Stimulated activated CD4-positive, alpha-beta T cell treated with anti-CD3 and anti-CD28 coated beads, Interleukin-15, amount 100 ng/mL, for 48 hours (primary cell): ENCODE data around the gene FILIP1.

Source experiments
- DNase-seq, 2 donors: peaks; one replicate each; pipeline ENCODE4 v3.0.0-alpha.2; 2020; ENCODE audit warnings: low read depth in 2 of 2

FILIP1 gene

DNA sequence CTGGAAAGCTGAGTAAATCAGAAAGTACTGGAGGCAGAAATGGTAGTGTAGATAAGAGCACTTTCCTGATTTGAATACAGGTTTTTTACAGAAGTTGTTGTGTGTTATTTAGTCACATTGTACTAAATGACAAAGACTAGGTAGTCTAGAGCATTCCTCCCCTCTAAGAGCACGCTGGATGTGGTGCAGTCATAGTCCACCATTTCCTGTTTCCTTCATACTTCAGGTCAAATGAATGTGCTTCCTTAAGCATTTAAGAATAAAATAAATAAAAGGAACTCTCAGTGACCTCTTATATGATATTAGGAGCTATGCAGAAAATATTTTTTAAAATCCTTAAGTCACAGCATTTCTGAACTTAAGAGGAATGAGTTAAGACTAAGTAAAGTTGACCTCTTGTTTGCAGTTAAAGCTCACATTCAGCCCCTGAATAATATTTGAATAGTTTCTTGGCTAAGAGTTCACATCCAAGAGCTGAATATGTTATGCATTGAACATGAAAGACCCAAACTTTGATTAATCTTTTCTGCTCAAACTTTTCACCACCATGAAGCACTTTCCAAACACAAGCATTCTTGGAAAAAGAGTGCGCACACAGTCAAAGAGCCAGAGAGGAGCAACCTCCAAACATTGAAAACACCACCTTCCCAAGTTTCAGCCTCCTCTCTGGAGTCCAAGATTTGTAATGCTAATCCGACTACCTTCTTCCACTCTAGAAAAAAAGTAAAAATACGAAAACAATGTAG, 155.6 kb downstream of the FILIP1 start:
- no peak for DNase-seq

DNA sequence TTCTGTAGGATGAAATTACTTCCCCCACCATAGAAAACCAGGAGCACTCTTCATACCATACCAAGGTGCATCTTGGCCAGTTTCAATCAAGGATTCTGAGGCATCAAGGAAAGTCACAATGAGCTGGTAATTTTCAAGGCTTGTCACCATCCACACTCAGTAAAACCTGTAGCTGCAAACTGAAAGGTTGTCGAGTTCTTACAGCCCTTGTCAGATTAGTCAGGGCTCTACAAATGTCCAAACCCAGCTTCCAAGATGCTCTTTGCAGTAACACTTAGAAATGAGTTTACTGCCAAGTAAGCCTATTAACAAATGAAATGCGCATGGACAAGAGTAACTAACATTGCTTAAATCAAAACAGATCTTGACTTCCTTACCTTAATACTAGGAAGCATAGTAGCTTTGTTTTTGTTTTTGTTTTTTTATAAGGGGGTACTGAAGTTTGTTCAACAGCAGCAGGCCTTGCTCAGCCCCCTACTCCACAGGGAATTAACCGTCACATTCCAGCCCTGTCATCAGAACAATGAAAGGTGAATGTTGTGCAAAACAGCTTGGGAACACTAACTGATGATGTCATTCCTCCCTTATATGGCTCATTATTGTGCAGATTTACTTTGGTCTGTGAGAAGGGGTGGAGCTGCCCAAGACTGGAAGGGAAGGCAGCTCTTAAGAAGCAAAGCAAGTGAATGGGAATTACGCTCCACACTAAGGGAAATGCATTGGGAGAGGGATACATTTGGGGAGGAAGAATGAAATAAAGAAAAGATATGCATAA, 159.1 kb downstream of the FILIP1 start:
- no peak for DNase-seq

DNA sequence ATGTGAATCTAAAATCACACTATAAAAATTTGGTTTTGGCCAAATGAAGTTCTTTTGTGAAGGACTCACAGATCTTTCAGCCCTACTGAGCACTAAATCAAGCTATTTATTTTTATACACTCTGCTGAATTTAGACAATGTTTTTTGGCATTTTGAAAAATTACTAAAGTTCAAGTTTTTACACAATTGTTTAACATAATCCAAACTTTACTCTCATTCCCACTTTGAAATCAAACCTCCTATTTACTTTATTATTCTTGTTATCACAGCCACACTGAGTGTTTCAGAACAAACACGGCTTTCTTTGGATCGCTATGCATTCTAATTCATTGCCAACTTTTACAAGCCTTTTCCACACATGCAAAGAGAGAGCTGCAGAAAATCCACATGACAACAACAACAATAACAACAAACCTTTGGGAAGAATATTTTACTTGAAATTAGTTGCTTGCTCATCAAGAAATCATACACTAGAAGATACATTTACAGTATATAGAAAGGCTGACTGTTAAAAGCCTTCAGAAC, 159.9 kb downstream of the FILIP1 start:
- no peak for DNase-seq

DNA sequence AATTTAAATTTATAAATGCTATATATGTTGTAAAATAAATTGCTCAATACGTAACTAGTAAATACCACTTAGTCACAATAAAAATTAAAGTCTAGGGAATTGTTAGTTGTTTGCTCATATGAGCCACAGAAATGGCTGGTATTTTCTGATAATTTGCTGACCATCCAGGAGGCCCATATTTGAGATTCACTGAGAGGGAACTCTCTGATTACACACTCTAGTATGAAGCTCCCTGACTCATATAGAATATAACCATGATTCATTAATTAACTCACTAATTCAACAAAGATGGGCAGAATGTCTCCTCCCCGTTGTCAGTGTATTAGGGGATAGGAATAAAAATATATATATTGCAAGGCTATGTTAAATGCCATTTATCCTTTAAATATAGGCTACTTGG, 162.4 kb downstream of the FILIP1 start:
- DNase-seq, result no peak

DNA sequence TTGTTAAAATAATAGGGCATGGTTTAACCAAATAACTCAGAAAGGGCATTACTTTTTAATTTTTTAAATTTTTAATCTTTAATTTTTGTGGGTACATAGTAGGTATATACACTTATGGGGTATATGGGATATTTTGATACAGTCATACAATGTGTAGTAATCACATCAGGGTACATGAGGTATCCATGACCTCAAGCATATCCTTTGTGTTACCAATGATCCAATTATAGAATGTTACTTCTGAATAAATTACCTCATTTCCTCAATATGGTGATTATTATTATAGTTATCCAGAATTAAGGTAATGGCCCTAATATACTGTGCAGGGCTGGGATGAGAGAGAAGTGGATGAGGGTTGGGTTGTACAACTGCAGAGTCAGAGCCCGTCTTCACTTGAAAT, 163.9 kb downstream of the FILIP1 start:
- no peak for DNase-seq

DNA sequence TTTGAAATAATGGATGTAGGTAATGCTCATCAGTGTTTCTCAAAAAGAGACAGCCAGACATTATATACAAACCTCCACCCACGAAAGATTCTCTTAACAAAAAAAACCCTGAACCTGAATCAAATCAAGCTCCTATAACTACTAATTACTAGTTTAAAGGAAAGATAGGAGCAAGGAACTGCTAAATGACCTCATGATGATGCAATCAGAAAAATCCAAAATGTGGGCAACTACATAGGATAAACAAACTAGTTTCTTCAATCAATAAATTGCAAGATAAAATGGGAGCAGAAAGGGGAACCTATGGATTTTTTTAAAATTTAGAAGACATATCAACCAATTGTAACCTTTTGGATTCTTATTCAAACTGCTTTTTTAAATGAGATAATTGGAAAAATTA, 165.8 kb downstream of the FILIP1 start:
- no peak for DNase-seq

DNA sequence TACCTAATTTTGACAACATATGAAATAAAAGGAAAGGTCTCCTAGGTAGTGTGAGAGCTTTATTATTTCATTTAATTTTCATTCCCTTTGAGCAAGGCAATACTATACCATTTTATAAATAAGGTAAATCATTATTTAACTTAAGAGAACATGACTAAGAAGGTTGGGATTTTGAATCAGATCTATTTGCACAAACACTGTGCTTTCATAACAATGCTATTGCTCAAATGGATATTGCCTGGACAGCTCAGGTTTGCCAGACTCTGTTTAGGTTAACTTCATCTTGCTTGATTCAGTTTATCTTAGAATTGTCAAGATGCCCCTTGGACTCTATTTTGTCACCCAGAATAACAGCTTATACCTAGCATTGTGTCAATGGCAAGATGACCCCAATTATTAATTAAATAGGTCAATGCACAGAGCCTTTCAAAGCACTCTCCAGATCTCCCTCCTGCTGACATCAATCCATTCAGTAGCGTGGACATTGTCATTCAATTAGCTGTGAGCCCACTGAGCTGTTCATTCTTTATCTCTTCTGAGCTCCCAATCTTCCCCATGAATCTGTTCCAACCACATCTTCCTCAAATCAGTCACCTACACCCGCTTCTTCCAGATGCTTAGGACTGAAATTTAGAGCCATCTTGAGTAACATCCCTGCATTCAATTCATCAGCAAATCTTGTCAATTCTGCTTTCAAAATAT, 166.9 kb downstream of the FILIP1 start:
- DNase-seq, result no peak

DNA sequence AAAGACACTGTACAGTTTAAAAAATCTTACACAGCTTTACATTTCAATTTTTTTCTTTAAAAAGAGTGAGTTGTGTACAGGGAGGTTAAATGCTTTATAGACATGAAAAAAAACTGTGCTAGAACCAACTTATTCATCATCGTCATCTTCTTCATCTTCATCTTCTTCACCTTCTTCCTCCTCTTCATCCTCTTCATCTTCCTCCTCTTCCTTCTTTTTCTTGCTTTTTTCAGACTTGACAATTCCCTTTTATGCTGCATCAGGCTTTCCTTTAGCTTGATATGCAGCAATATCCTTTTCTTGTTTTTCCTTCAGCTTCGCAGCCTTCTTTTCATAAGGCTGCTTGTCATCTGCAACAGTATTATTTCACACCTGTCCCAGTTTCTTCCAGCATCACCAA, 174.7 kb downstream of the FILIP1 start:
- DNase-seq, result no peak

DNA sequence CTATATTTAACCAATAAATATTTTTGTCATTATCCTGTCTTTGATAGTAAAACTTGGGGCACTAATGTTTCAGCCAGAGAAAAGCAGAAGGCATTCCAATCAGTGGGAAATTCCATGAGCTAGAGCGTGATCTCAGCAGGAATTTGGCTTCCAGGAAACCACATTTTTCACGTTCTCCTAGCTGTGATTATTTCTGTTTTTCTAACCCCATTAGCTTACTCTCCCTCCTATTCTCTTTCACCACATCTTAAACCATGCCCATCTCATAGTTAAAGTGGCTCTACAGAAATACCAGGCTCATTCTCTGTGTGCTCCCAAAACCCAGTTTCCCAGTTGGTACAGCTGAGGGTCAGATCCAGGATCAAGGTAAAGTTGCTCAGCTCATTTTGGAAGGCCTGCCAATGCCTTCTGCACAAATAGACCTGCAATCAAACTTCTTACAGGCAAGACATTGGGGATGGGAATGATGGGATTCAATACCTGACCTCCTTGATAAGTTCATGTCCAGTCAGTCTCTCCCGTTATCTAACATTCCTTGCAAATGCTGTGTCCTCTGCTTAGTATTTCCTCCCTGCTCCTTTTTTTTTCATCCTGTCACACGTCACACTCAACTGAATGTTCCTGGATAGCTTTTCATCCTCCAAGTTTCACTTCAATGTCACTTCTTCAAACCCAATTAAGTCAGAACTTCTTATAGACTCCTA, 175.9 kb downstream of the FILIP1 start:
- no peak for DNase-seq

DNA sequence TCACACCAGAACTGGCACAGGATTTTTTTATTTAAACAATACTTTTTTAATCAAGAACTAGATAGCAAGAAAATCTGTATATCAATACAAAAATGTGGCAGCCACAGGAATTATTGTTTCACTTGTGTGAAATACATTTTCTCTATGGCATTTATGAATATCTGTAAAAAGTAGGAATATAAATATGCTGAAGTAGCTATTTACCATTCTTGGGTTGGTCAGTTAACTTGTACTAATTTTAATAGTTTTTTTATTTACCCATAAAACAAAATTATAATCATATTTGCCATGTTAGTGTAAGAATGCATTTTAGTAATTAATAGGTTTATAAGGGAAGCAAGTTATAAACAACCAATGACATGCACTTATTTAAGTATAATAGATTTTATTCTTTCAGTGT, 177.6 kb downstream of the FILIP1 start:
- DNase-seq, result no peak

DNA sequence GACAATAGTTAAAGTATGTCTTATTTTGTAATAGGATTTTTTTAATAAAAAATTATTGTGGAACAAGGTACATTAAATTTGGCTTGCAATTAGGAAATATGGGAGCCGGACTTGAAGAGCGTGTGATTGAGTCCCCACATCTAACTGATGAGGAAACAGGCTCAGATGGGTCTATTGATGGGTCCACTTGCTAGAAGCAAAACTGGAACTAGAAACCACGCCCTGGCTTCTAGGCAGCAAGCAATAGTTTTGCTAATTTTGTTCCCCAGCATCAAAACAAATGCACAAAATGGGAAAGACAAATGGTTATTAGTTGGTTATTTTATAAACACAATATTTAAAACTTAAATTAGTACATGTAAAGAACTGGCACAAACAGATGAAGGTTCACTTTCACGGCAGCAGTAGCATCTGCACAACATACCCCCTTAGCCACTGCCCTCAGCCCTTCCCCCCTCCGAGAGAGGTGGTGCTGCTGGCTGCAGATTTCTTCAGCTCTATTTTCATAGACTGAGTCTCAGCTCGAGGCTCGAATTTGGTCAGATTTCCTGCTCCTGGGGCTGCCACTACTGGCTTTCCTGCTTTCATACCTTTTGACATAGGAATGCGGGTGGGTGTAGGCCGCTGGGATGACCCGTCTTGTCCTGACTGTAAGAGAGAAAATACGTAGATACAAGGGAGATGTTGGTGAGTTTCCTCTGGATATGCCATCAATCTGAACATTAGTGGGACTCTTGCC, 185.2 kb downstream of the FILIP1 start:
- DNase-seq, result no peak

DNA sequence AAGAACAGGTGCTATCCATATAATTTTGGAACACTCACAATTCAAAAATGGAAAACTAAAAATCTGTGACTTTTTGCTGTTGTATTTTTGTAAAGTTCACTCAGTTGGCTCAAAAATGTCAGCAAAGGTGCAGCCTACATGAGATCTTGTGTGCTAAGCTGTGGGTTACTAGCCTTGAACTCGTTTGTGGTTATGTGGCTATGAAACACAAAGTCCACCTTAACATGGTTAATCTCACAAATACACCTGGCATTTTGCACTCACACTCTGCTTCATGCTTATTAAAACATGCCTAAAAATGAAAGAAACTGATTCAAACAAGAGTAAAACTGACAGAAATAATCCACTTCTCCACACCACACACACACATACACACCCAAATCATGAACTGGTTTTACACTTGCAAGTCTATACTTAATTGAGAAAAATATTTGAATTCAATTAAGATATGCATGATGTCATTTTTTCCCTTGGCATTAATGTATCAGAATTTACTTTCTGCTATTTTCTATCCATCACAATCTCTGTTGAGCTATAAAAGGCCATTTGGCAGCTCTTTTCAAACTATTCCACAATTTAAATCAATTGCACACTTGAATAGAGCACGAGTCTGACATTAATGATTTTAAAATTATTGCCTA, 186.1 kb downstream of the FILIP1 start:
- DNase-seq, result no peak

DNA sequence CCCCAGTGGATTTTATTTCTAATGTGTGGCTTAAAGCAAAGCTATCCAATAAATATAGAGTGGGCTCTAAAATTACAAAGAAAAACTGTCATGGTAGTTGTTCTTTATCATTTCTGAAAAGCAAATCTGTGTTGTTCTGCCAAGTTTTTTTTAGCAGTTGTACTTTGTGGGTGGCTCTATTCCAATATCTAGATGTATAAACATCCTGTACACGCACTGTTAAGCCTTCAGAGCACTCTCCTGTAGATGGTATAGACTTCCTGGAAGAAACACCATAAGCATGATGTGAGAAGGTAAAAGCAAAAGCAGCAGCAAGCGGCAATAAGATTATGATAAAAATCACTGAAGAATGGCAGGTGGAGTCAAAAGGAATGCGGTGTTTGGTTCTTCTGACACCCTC, 187.5 kb downstream of the FILIP1 start:
- DNase-seq, result no peak

DNA sequence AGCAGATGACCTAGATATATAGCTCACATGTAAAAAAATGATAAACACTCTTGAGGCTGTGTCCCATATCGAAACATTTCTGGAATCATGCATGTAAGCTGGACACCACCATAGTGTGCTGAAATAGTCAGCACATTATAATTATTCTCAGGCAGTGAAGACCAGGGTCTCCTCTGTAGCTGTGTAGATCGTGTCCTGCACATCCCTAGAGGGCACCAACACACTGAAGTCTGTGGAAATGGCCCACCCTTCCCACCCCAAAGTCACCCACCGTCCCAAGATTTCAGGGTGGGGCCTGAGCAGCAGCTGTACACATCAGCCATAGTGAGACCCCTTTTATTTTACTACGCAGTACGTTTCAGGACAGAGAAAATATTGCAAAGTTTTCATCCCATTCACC, 188.0 kb downstream of the FILIP1 start:
- no peak for DNase-seq

DNA sequence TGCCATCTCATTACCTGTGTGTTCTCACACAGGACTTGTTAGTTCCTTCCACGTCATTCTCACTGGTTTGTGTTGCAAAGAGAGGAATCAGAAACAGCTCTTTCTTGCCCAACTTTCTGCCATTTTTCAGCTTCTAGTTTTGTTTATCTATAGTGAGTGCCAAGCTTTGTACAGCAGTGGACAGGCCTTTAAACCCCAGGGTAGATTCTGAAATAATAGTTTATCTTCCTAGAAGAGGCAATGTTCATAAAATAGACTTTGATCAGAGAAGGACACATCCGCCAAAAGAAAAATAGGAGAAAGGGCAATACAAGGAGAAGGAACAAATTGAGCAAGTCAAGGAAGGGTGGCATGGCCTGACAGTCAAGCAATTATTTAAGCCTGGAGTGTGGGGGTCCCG, 191.3 kb downstream of the FILIP1 start:
- DNase-seq, result no peak

DNA sequence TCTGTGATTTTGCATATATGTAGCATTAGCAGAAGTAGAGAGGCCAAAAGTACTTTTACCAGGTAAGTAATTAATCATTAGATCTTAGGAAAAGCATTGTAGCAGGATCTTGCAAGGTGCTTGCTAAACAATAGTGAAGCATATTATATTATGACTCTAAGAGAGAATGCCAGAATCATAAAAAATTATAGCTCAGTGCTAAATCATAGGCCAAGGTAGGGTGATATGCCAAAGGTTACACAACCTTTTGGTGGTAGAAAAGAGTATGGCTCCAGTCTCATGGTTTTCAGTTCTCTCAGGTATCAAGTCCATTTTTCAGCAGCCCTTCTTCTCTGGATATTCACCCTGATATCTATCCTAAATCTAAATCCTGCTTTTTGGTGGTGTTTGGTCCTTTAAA, 192.1 kb downstream of the FILIP1 start:
- no peak for DNase-seq

DNA sequence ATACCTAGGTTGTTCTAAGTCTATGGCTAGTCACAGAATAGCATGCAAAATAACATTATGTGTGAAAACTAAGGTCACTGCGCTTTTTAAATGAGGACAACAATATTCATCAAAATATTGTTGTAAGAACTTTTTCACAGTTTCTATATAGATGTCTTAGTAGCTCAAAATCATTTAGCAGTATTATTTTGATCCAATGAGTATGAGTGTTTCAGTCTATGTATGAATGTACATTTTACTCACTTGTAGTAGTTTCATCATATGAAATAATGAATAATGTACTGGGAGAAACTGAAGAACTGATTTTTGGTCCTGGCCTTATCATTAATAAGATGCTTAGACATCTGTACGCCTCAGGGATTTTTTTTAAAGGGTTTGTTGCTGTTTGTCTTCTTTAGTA, 192.5 kb downstream of the FILIP1 start:
- DNase-seq, result no peak

DNA sequence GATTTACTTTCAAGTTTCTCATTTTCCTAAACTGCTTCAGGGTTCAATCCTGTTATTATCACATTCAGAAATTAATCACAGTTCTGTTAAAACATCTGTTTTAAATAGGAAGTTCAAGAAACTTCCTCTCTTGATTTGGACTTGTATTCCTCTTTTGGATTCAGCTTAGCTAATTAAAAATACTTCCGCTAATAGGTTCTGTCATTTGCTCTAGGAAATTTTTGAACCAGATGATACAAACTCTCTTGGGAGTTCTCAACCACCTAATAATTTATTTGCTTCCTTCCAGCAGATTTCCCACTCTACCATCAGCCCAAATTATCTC, 193.1 kb downstream of the FILIP1 start:
- DNase-seq, result no peak

DNA sequence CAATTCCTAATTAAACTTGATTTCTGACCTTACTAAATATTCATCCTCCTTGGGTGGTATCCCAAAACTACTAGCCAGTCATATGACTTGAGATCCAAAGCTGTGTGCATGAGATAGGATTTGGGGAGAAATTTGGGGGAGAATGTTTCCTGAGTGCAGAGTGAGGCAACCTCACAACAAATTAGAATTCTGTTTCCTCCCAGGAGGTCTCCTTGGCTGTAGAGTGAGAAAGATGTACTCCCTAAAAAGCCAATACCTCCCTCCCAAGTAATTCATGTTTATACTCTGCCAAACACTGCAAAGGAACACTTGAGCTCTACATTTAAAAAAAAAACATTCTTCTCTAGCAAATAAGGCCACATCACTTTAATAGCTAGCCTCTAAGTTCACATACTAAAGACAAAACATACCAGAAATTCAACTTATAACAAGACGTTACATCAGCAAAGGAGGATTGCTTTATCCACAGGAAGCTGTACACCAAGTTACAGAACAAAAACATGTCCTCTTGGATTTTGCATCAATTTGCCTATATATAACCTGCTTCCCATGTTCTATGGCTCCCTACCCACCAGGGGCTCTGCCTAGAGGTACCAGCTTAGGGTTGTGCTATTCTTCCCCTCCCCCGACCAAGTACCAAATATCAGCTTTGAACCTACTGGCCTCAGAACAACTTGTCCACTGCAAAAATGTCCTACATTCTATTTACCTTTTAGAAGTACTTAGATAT, 193.6 kb downstream of the FILIP1 start:
- DNase-seq, result no peak
